GM08714 (cell line): ENCODE measurements around the gene FAM161B.
"Not testable (repeated sequence)": the region's sequence is repeated elsewhere in the genome, so short reads cannot be mapped to it uniquely, and the experiment has no call there.

Experiments
- H3K4me3 ChIP-seq: fragments of 200-500 bp; sonication (Bioruptor generic); 2 replicates; pipeline ENCODE4 v1.5.1; 2014; ENCODE audit warnings: mild to moderate bottlenecking, low read length, inconsistent platforms
- ZNF274 ChIP-seq: IDR thresholded peaks from 2 replicates; pipeline ENCODE4 v1.6.1; 2012; ENCODE audit warnings: mild to moderate bottlenecking, low read depth, low read length

Gene FAM161B

DNA sequence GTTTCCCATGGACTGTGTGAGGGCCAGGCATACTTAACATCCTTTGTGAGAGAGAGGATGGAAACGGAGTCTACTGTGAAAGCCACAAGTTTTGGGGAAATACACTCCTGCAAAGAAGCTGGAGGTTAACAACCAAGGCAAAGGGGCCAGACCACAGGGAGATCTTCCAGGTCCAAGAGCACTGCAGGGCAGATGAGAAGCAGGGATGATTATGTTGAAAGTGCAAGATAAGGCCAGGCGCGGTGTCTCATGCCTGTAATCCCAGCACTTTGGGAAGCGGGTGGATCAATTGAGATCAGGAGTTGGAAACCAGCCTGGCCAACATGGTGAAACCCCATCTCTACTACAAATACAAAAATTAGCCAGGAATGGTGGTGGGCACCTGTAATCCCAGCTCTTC lies 15.3 kb upstream of the FAM161B start:
- no peak for TF ChIP-seq ZNF274
- H3K4me3 ChIP-seq = no peak overlapping the region

DNA sequence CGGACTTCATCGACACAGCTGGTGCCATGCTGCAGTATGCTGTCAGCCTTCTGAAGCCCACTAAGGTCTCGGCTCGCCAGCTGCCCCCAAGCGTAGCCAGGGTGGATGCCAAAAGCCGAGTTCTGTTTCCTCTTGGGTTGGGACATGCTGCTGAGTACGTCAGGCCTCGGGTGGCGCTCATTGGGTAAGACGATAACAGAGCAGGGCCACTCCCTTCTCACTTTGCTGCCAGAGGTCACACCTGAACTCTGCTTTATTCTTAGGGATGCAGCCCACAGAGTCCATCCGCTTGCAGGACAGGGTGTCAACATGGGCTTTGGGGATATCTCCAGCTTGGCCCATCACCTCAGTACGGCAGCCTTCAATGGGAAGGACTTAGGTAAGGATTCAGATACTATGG lies 11.3 kb upstream of the FAM161B start:
- H3K4me3 ChIP-seq = no peak overlapping the region
- TF ChIP-seq ZNF274 = no peak

- H3K4me3 ChIP-seq = no peak overlapping the region
- TF ChIP-seq ZNF274 = no peak
Observed at GRCh38 chr14:73958591-73958990, 8.7 kb upstream of the FAM161B start.

- no peak for TF ChIP-seq ZNF274
Observed at GRCh38 chr14:73955674-73956073, 5.8 kb upstream of the FAM161B start.

GRCh38 chr14:73953731-73954130 lies 3.8 kb upstream of the FAM161B start:
- no peak overlapping the region for H3K4me3 ChIP-seq
- TF ChIP-seq ZNF274 = no peak

More at GRCh38 chr14:73955674-73956073, 5.8 kb upstream of the FAM161B start:
- H3K4me3 ChIP-seq = no peak overlapping the region

- no peak overlapping the region for H3K4me3 ChIP-seq
- no peak for TF ChIP-seq ZNF274
Observed at GRCh38 chr14:73945159-73945670, 4.7 kb downstream of the FAM161B start.

DNA sequence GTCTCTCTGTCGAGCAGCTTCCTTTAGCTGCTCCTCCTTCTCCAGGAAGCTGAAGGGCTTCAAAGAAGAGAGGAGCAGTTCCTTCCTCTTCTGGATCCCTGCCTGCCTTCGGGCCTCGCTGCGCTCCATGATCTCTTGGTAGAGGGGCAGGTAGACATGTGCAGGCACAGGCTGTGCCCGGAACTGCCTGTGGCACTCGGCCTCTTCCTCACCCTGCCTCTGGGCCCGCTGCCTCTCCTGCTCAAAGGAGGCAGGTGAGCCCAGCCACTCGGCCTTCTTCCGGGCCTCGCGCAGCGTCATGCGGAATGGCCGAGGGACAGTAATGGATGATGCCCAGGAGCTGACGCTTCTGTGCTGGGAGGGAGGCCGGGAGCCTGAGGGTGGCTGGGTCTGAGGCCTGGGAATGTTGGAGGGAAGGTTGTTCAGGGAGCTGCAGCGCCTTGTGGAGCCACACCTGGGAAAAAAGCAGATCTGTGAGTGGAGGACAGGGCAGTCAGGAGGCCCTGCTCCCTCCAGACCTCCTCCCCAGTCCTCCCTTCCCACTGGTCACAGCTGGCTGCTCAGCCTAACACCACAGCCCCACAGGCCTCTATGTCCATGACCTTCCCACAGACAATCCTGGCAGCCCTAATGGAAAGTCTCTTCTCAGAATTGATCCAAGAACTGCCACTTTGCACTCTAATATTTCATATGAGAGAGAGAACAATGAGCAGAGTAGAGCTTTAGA lies 5.3 kb downstream of the FAM161B start:
- no peak overlapping the region for H3K4me3 ChIP-seq
- TF ChIP-seq ZNF274 = no peak

- no peak for TF ChIP-seq ZNF274
- no peak overlapping the region for H3K4me3 ChIP-seq
Observed at GRCh38 chr14:73943083-73943482, 6.8 kb downstream of the FAM161B start.

DNA sequence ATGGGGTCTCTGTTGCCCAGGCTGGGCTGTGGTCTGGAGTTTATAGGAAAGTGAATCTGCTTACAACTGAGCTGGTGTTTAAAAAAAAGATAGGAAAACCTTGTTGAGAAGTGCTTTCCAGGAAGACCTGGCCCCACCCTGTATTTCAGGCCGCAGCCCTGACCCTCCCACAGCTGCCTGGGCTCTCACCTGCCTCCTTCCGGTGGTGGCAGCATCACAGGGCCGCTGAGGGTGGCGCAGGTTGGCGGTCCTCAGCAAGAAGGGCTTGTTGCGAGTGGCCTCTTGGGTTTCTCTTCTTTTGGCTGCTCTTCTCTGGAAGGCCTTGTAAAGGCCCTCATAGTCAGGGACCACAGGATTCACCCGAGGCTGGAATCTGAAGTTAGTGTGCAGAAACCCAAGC lies 7.7 kb downstream of the FAM161B start:
- no peak for TF ChIP-seq ZNF274
- H3K4me3 ChIP-seq = no peak overlapping the region

DNA sequence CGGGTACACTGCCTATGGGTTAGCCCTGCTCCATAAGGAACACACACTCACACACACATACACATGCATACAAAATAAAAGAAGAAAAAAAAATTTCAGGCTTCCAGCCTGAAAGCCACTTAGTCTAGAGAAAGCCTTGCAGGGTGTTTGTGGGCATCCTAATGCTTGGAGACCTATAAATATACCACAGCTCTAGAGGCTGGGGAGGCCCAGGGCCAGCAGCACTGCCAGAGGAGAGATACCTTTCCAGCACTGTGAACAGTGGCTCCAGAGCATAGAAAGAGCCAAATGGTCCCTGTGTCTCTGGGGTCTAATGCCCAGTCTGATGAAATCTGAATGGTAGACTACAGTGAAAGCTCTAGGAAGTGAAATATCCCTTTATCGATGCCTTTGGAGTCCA lies 12.9 kb downstream of the FAM161B start:
- H3K4me3 ChIP-seq = no peak overlapping the region
- no peak for TF ChIP-seq ZNF274

GRCh38 chr14:73936548-73936947 lies 13.3 kb downstream of the FAM161B start:
- H3K4me3 ChIP-seq = no peak overlapping the region
- TF ChIP-seq ZNF274 = no peak

DNA sequence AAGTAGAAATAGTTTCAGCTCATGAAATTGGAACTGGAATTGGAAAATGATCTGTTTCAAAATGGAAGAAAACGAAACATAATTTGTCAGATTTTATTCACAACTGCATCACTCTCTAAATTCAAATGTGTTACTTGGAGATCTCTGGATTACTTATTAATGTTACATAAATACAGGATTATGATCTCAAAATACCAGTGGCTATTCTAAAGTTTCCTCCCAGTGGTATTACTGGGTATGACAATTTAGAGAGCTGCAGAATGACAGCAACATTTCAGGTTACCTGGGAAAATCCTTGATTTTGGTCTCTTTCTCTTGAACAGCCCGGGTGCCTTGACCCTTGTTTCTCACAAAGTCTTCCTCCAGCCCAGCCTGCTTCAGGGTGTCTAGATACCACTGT lies 14.2 kb downstream of the FAM161B start:
- no peak for TF ChIP-seq ZNF274
- H3K4me3 ChIP-seq = no peak overlapping the region

- no peak for TF ChIP-seq ZNF274
- H3K4me3 ChIP-seq = no peak overlapping the region
Observed at GRCh38 chr14:73924337-73924736, 25.6 kb downstream of the FAM161B start.

DNA sequence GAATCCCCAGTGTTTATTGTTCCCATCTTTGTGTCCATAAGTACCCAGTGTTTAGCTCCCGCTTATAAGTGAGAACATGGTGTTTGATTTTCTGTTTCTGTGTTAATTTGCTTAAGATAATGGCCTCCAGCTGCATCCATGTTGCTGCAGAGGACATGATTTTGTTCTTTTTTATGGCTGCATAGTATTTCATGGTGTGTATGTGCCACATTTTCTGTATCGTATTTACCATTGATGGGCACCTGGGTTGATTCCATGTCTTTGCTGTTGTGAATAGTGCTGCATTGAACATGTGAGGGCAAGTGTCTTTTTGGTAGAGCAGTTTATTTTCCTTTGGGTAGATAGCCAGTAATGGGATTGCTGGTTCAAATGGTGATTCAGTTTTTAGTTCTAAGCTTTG lies 30.4 kb downstream of the FAM161B start:
- H3K4me3 ChIP-seq = not testable (repeated sequence)

DNA sequence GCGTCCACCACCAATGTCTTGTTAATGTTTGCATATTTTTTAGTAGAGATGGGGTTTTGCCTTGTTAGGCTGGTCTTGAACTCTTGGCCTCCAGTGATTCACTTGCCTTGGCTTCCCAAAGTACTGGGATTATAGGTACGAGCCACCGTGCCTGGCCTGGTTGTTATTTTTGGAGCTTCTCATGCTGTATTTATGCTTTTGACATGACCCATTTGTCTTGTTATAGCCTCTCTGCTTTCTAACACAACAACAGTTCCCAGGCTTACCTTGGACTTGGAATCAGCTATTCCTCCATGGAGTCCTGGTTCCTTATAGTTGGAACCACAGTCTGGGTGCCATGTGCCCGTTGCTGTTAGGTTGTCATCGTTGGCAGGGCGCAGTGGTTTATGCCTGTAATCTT lies 33.6 kb downstream of the FAM161B start:
- H3K4me3 ChIP-seq = no peak overlapping the region
- no peak for TF ChIP-seq ZNF274

- no peak for TF ChIP-seq ZNF274
- no peak overlapping the region for H3K4me3 ChIP-seq
Observed at GRCh38 chr14:73913256-73913655, 36.6 kb downstream of the FAM161B start.
